Endothelial cell of umbilical vein (primary cell): ENCODE data around the gene WDR43. TPM values are rescaled to one million over a fixed set of nuclear protein-coding genes. Genes with fewer than 3 reads are reported as not detected.

Source experiments
- BruUV-seq: library from RNA; stranded (reverse); fragments of 400-500 nt; replicated peaks from 2 replicates; lab custom pipeline; 2021; lab: Mats Ljungman, UMichigan
- CTCF ChIA-PET: fragments of 300-600, 350-600 bp; sonication (Branson Sonifier 250); formaldehyde crosslinking; loops from one replicate; lab custom pipeline; 2021; ENCODE audit warnings: antibody characterized with exemption, inconsistent platforms; lab: Charles Lee
- POLR2A ChIA-PET: fragments of 300-600, 350-600 bp; sonication (Branson Sonifier 250); formaldehyde crosslinking; loops from one replicate; lab custom pipeline; 2021; ENCODE audit warnings: antibody characterized with exemption, inconsistent platforms; lab: Charles Lee
- DNase-seq: peaks from one replicate; pipeline ENCODE4 v3.0.0-alpha.2; 2011; ENCODE audit warnings: low read depth, low spot score
- FAIRE-seq: peaks from 2 replicates; lab custom pipeline; 2011; peaks lifted over from hg19 to GRCh38; lab: Jason Lieb, UNC
- H2AFZ ChIP-seq: 2 replicates; pipeline ENCODE4 v1.6.0; 2012; ENCODE audit warnings: low read depth, low read length, control low read depth, inconsistent platforms
- H3K27ac ChIP-seq: 2 replicates; pipeline ENCODE4 v1.5.1; 2011; ENCODE audit warnings: low read depth, mild to moderate bottlenecking, control low read depth, low read length, moderate library complexity; ENCODE audit not compliant: insufficient read depth
- H3K27me3 ChIP-seq, 2 experiments: 2 replicates each; pipeline versions ENCODE4 v1.6.0 to v1.6.1; 2011; ENCODE audit warnings: low read length in 2 of 2, mixed read lengths in 1 of 2; ENCODE audit not compliant: control insufficient read depth in 2 of 2, insufficient read depth in 2 of 2
- H3K36me3 ChIP-seq, 2 experiments: 2 replicates in 1 of 2; 3 replicates in 1 of 2; pipeline ENCODE4 v1.5.1; 2011; ENCODE audit warnings: low read length in 2 of 2, mild to moderate bottlenecking in 1 of 2, moderate library complexity in 1 of 2; ENCODE audit not compliant: control insufficient read depth in 2 of 2, insufficient read depth in 2 of 2; ENCODE audit errors: extremely low read depth in 1 of 2
- H3K4me1 ChIP-seq: 3 replicates; pipeline ENCODE4 v1.5.1; 2011; ENCODE audit warnings: mild to moderate bottlenecking, low read length; ENCODE audit not compliant: control insufficient read depth, insufficient read depth; ENCODE audit errors: extremely low read depth
- H3K4me2 ChIP-seq: 2 replicates; pipeline ENCODE4 v1.6.1; 2011; ENCODE audit warnings: low read length, control low read depth, mixed read lengths; ENCODE audit not compliant: insufficient read depth
- H3K4me3 ChIP-seq, 3 experiments: fragments of 200-600 bp in 1 of 3; sonication (generic), shearing (Covaris generic) in 1 of 3; replicated peaks in 1 of 3; 2 replicates each; pipeline ENCODE4 v1.5.1; 2011 to 2016; ENCODE audit warnings: control low read depth in 3 of 3, low read length in 3 of 3, mild to moderate bottlenecking in 2 of 3, inconsistent platforms in 1 of 3, low read depth in 1 of 3, moderate library complexity in 1 of 3; ENCODE audit not compliant: insufficient read depth in 1 of 3
- H3K79me2 ChIP-seq: 2 replicates; pipeline ENCODE4 v1.6.0; 2012; ENCODE audit warnings: low read length, inconsistent platforms; ENCODE audit not compliant: control insufficient read depth, insufficient read depth
- H3K9ac ChIP-seq: replicated peaks from 2 replicates; pipeline ENCODE3; 2011; ENCODE audit warnings: low read length, control low read depth; ENCODE audit not compliant: insufficient read depth; ENCODE audit errors: extremely low read depth
- H3K9me1 ChIP-seq: replicated peaks from 3 replicates; pipeline ENCODE4 v1.6.0; 2011; ENCODE audit warnings: mild to moderate bottlenecking, low read length; ENCODE audit not compliant: control insufficient read depth, insufficient read depth; ENCODE audit errors: extremely low read depth
- H3K9me3 ChIP-seq: replicated peaks from 2 replicates; pipeline ENCODE4 v1.5.1; 2012; ENCODE audit warnings: low read length, inconsistent platforms; ENCODE audit not compliant: control insufficient read depth, insufficient read depth
- H4K20me1 ChIP-seq: replicated peaks from 2 replicates; pipeline ENCODE3; 2011; ENCODE audit warnings: mild to moderate bottlenecking, low read length; ENCODE audit not compliant: control insufficient read depth, insufficient read depth; ENCODE audit errors: extremely low read depth
- EZH2 ChIP-seq: IDR thresholded peaks from 2 replicates; pipeline ENCODE4 v1.6.1; 2012; ENCODE audit warnings: borderline replicate concordance, low read depth, mild to moderate bottlenecking, moderate library complexity, low read length, inconsistent platforms; ENCODE audit not compliant: severe bottlenecking
- GATA2 ChIP-seq: IDR thresholded peaks from 2 replicates; pipeline ENCODE4 v1.7.0; 2011; ENCODE audit warnings: low read depth, mild to moderate bottlenecking, moderate library complexity, mixed read lengths, low read length; ENCODE audit not compliant: insufficient read length, insufficient read depth
- POLR2AphosphoS5 ChIP-seq: IDR thresholded peaks from 2 replicates; pipeline ENCODE4 v1.6.1; 2012; ENCODE audit warnings: low read depth, mild to moderate bottlenecking, control low read depth, low read length, moderate library complexity; ENCODE audit not compliant: insufficient read depth
- dilution Hi-C: fragments of 300-500 bp; cut with MboI; formaldehyde crosslinking; loops from one replicate; pipeline ENCODE4 v1.15.0; 2019; ENCODE audit warnings: low sequenced_read_pairs; ENCODE audit not compliant: extremely low pct_ligation_motif_present
- intact Hi-C: fragments of 100-400 bp; cut with micrococcal nuclease; formaldehyde crosslinking; loops from one replicate; pipeline ENCODE4 v1.10.0; 2022
- polyA plus RNA-seq, 4 experiments: library from polyadenylated mRNA; depleted of rRNA in 3 of 4; stranded (reverse) in 3 of 4; unstranded in 1 of 4; fragments of >200 nt; gene quantifications; 2 replicates each; pipeline versions ENCODE4 v1.2.1 to v1.2.3, GENCODE V29; 2011 to 2012; ENCODE audit warnings: missing spikeins in 1 of 4
- total RNA-seq: library from RNA; stranded (reverse); gene quantifications from 2 replicates; pipeline ENCODE4 v1.2.3, GENCODE V29; 2021

Gene WDR43
- total and polyA plus RNA-seq, 2 donors (not counting 3 experiments of a cell fraction or from before 2014, with no cell fraction given), result 23.7 to 60.6 TPM

DNA sequence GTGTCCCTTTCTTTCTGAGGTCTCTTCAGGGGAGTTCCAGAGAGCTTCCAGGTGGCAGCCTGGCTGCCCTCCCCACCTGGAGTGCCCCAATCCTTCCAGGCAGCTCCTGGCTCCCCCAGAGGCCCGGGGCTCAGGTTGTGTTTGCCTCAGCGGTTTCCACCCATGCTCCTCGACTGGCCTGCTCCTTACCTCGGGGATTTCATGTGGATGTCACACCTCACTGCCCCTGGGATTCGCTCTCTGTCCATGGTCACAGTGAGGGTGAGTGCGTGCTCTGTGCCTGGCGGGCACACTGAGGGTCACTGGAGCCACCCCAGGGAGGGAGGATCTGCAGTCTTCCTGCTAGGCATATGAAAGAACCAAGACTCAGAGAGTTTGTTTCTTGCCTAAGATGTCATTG is 84.6 kb downstream of the WDR43 start:
- Histone ChIP-seq H3K9me1 (no peaks in the 10 kb centered on the region), H3K4me3 (no peak overlapping the region), H2AFZ (no peak overlapping the region), H3K27ac (no peak overlapping the region), H3K79me2 (no peaks in the 10 kb centered on the region), H3K27me3 (no peaks in the 10 kb centered on the region), H3K9ac (no peak overlapping the region), H3K9me3 (no peaks in the 10 kb centered on the region), H3K4me2 (no peak overlapping the region), H3K36me3 (no peaks in the 10 kb centered on the region), H4K20me1 (no peaks in the 10 kb centered on the region), H3K4me1 (no peaks in the 10 kb centered on the region)
- DNase-seq (no peak), FAIRE-seq (no peak)
- ChIA-PET POLR2A (no interaction called here), CTCF (interaction anchor here (0.8 to 1.1 kb wide), 2 partner anchors 10 to 13 kb away, joined by 3 read pairs; no protein-coding TSS in a partner anchor)
- TF ChIP-seq EZH2, result no peak
- no peak for TF ChIP-seq GATA2
- BruUV-seq, result no TSS peak
- dilution Hi-C loops, result no loop called here
- intact Hi-C loops, result no loop called here

GRCh38 chr2:28979576-28980366 is 85.3 kb downstream of the WDR43 start:
- no peak for FAIRE-seq
- no TSS peak for BruUV-seq
- CTCF ChIA-PET, result interaction anchor here (0.8 to 1.1 kb wide), 2 partner anchors 11 to 14 kb away, joined by 3 read pairs; no protein-coding TSS in a partner anchor

More at GRCh38 chr2:28979576-28980366, 85.3 kb downstream of the WDR43 start:
- Histone ChIP-seq H4K20me1 (no peaks in the 10 kb centered on the region), H3K27ac (no peak overlapping the region), H3K9me1 (no peaks in the 10 kb centered on the region), H3K79me2 (no peaks in the 10 kb centered on the region), H3K4me2 (no peak overlapping the region), H3K27me3 (no peaks in the 10 kb centered on the region), H3K9me3 (no peaks in the 10 kb centered on the region), H3K4me1 (no peaks in the 10 kb centered on the region), H3K36me3 (no peaks in the 10 kb centered on the region), H2AFZ (no peak overlapping the region), H3K4me3 (no peak overlapping the region), H3K9ac (no peak overlapping the region)
- dilution Hi-C loops (no loop called here), intact Hi-C loops (no loop called here)
- TF ChIP-seq POLR2AphosphoS5 (no peak), GATA2 (no peak)
- POLR2A ChIA-PET, result no interaction called here
- DNase-seq, result no peak
